A549 (cell line): Measurements from ENCODE around the gene NUDCD2.

ENCODE experiments used
- CHD2 ChIP-seq: fragments of 150-350 bp; IDR thresholded peaks from 2 replicates; pipeline ENCODE4 v1.6.1; 2014; ENCODE audit warnings: low read length; ENCODE audit not compliant: partially characterized antibody
- ELK1 ChIP-seq: fragments of 150-350 bp; IDR thresholded peaks from 2 replicates; pipeline ENCODE4 v1.6.1; 2014; ENCODE audit warnings: low read depth, mild to moderate bottlenecking, low read length
- EP300 ChIP-seq, 2 experiments: fragments of >200 bp; sonication (Bioruptor Twin); formaldehyde crosslinking; IDR thresholded peaks; 2 replicates in 1 of 2; 3 replicates in 1 of 2; pipeline ENCODE4 v1.6.1; 2016 to 2017
- HDAC2 ChIP-seq: fragments of 200-600 bp; sonication (generic); IDR thresholded peaks from 2 replicates; pipeline ENCODE4 v1.6.1; 2016
- JUNB ChIP-seq: fragments of >200 bp; sonication (Bioruptor Twin); formaldehyde crosslinking; IDR thresholded peaks from 2 replicates; pipeline ENCODE4 v1.6.1; 2016
- KDM1A ChIP-seq: fragments of 200-600 bp; sonication (generic); IDR thresholded peaks from 2 replicates; pipeline ENCODE4 v1.6.1; 2016; ENCODE audit warnings: low read depth, mild to moderate bottlenecking
- NFE2L2 ChIP-seq: fragments of 150-350 bp; conservative IDR thresholded peaks from 2 replicates; pipeline ENCODE4 v1.6.1; 2014; ENCODE audit warnings: low read length
- PHF8 ChIP-seq: fragments of 200-600 bp; sonication (generic); IDR thresholded peaks from 2 replicates; pipeline ENCODE4 v1.6.1; 2016; ENCODE audit warnings: low read depth, mild to moderate bottlenecking, antibody characterized with exemption, moderate library complexity, borderline replicate concordance
- POLR2A ChIP-seq: IDR thresholded peaks from 2 replicates; pipeline ENCODE4 v1.6.1; 2012; ENCODE audit warnings: mild to moderate bottlenecking, low read length
- RAD21 ChIP-seq, 2 experiments: fragments of >200 bp in 1 of 2; sonication (Bioruptor Twin) in 1 of 2; formaldehyde crosslinking in 1 of 2; IDR thresholded peaks in 1 of 2; conservative IDR thresholded peaks in 1 of 2; 2 replicates in 1 of 2; 3 replicates in 1 of 2; pipeline ENCODE4 v1.6.1; 2012 to 2018; ENCODE audit warnings: inconsistent platforms in 1 of 2
- USF2 ChIP-seq: fragments of 450-650 bp; IDR thresholded peaks from 2 replicates; pipeline ENCODE4 v1.6.1; 2014; ENCODE audit warnings: antibody characterized with exemption
- TF ChIP-seq, protein P1 (sequence below): fragments of >200 bp; sonication (Bioruptor Twin); formaldehyde crosslinking; IDR thresholded peaks from 3 replicates; pipeline ENCODE4 v1.5.1; 2016

- TF ChIP-seq CHD2 (no peak), ELK1 (no peak), EP300 (IDR thresholded peaks at IDR 0.05) (no peak), JUNB (no peak), POLR2A (no peak), RAD21 (conservative IDR thresholded peaks at IDR 0.05 in 1 of 2, IDR thresholded peaks at IDR 0.05 in 1 of 2) (no peak), USF2 (no peak), PHF8 (no peak), HDAC2 (no peak), NFE2L2 (no peak), KDM1A (no peak)
- TF ChIP-seq, protein P1, sequence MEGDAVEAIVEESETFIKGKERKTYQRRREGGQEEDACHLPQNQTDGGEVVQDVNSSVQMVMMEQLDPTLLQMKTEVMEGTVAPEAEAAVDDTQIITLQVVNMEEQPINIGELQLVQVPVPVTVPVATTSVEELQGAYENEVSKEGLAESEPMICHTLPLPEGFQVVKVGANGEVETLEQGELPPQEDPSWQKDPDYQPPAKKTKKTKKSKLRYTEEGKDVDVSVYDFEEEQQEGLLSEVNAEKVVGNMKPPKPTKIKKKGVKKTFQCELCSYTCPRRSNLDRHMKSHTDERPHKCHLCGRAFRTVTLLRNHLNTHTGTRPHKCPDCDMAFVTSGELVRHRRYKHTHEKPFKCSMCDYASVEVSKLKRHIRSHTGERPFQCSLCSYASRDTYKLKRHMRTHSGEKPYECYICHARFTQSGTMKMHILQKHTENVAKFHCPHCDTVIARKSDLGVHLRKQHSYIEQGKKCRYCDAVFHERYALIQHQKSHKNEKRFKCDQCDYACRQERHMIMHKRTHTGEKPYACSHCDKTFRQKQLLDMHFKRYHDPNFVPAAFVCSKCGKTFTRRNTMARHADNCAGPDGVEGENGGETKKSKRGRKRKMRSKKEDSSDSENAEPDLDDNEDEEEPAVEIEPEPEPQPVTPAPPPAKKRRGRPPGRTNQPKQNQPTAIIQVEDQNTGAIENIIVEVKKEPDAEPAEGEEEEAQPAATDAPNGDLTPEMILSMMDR: no peak
These were observed 58.6 kb downstream of the NUDCD2 start for GRCh38 chr5:163401271-163401670.
